ENCODE data around the gene MOCS1.

- no peak for TF ChIP-seq CTCF (IDR thresholded peaks at IDR 0.05)
- TF ChIP-seq EZH2 (IDR thresholded peaks at IDR 0.05), result no peak
- TF ChIP-seq EZH2phosphoT487 (IDR thresholded peaks at IDR 0.05), result no peak
These were observed 28.6 kb upstream of the MOCS1 start for GRCh38 chr6:39962831-39963230.
